Measurements from ENCODE around the gene PCDH9.
"Not testable (repeated sequence)": the region's sequence is repeated elsewhere in the genome, so short reads cannot be mapped to it uniquely, and the experiment has no call there.

PCDH9 gene

GRCh38 chr13:66634384-66634783 is 595.8 kb downstream of the PCDH9 start:
- H3K4me1 ChIP-seq (ENCODE audit: low read depth, poor library complexity, severe bottlenecking), result no peaks in the 10 kb centered on the region
- no peaks in the 10 kb centered on the region for H4K20me1 ChIP-seq (ENCODE audit: insufficient read depth)
- no peak for TF ChIP-seq CTCF (conservative IDR thresholded peaks at IDR 0.05; ENCODE audit: low read depth, low read length)
- H3K4me2 ChIP-seq, result no peak overlapping the region
- H3K27ac ChIP-seq, result no peak overlapping the region
- no peaks in the 10 kb centered on the region for H3K79me2 ChIP-seq (ENCODE audit: insufficient read depth, low read depth)
- no peak overlapping the region for H3K9ac ChIP-seq
- no peak overlapping the region for H3K4me3 ChIP-seq (IDR thresholded peaks at IDR 0.05; ENCODE audit: insufficient read depth, low read depth, low read length)
- no peaks in the 10 kb centered on the region for H3K27me3 ChIP-seq (ENCODE audit: insufficient read depth, low read depth)
- no peaks in the 10 kb centered on the region for H3K36me3 ChIP-seq (ENCODE audit: insufficient read depth)
- H2AFZ ChIP-seq (ENCODE audit: low read depth), result no peak overlapping the region

GRCh38 chr13:66627512-66627911 is 602.6 kb downstream of the PCDH9 start:
- no peak for TF ChIP-seq CTCF (conservative IDR thresholded peaks at IDR 0.05; ENCODE audit: low read depth, low read length)

GRCh38 chr13:66624302-66624701 is 605.8 kb downstream of the PCDH9 start:
- no peaks in the 10 kb centered on the region for H3K36me3 ChIP-seq (ENCODE audit: insufficient read depth)
- H3K4me3 ChIP-seq (IDR thresholded peaks at IDR 0.05; ENCODE audit: insufficient read depth, low read depth, low read length), result no peak overlapping the region
- no peak for TF ChIP-seq CTCF (conservative IDR thresholded peaks at IDR 0.05; ENCODE audit: low read depth, low read length)
- H4K20me1 ChIP-seq (ENCODE audit: insufficient read depth), result no peaks in the 10 kb centered on the region
- no peaks in the 10 kb centered on the region for H3K79me2 ChIP-seq (ENCODE audit: insufficient read depth, low read depth)
- no peak overlapping the region for H3K4me2 ChIP-seq
- H3K9ac ChIP-seq, result no peak overlapping the region
- no peak overlapping the region for H3K27ac ChIP-seq
- H3K4me1 ChIP-seq (ENCODE audit: low read depth, poor library complexity, severe bottlenecking), result no peaks in the 10 kb centered on the region
- no peak overlapping the region for H2AFZ ChIP-seq (ENCODE audit: low read depth)
- H3K27me3 ChIP-seq (ENCODE audit: insufficient read depth, low read depth), result no peaks in the 10 kb centered on the region

More at GRCh38 chr13:66627512-66627911, 602.6 kb downstream of the PCDH9 start:
- Histone ChIP-seq H3K9ac (no peak overlapping the region), H3K79me2 (ENCODE audit: insufficient read depth, low read depth) (no peaks in the 10 kb centered on the region), H3K4me1 (ENCODE audit: low read depth, poor library complexity, severe bottlenecking) (no peaks in the 10 kb centered on the region), H3K36me3 (ENCODE audit: insufficient read depth) (no peaks in the 10 kb centered on the region), H2AFZ (ENCODE audit: low read depth) (no peak overlapping the region), H3K4me3 (IDR thresholded peaks at IDR 0.05; ENCODE audit: insufficient read depth, low read depth, low read length) (no peak overlapping the region), H3K27me3 (ENCODE audit: insufficient read depth, low read depth) (no peaks in the 10 kb centered on the region), H3K4me2 (no peak overlapping the region), H4K20me1 (ENCODE audit: insufficient read depth) (no peaks in the 10 kb centered on the region), H3K27ac (no peak overlapping the region)

- no peaks in the 10 kb centered on the region for H3K79me2 ChIP-seq (ENCODE audit: insufficient read depth, low read depth)
- no peak overlapping the region for H3K27ac ChIP-seq
- H2AFZ ChIP-seq (ENCODE audit: low read depth), result no peak overlapping the region
- no peaks in the 10 kb centered on the region for H4K20me1 ChIP-seq (ENCODE audit: insufficient read depth)
- H3K36me3 ChIP-seq (ENCODE audit: insufficient read depth), result no peaks in the 10 kb centered on the region
- no peak for TF ChIP-seq CTCF (conservative IDR thresholded peaks at IDR 0.05; ENCODE audit: low read depth, low read length)
- H3K4me3 ChIP-seq (IDR thresholded peaks at IDR 0.05; ENCODE audit: insufficient read depth, low read depth, low read length), result no peak overlapping the region
- H3K4me1 ChIP-seq (ENCODE audit: low read depth, poor library complexity, severe bottlenecking), result no peaks in the 10 kb centered on the region
- no peak overlapping the region for H3K9ac ChIP-seq
- H3K27me3 ChIP-seq (ENCODE audit: insufficient read depth, low read depth), result no peaks in the 10 kb centered on the region
- H3K4me2 ChIP-seq, result no peak overlapping the region
These were observed 606.9 kb downstream of the PCDH9 start for GRCh38 chr13:66623129-66623820.

GRCh38 chr13:66621906-66622447 is 608.2 kb downstream of the PCDH9 start:
- H3K4me3 ChIP-seq (IDR thresholded peaks at IDR 0.05; ENCODE audit: insufficient read depth, low read depth, low read length); H3K36me3 ChIP-seq (ENCODE audit: insufficient read depth); H3K9ac ChIP-seq; H3K4me2 ChIP-seq; H3K79me2 ChIP-seq (ENCODE audit: insufficient read depth, low read depth); H3K27me3 ChIP-seq (ENCODE audit: insufficient read depth, low read depth); H3K27ac ChIP-seq; H3K4me1 ChIP-seq (ENCODE audit: low read depth, poor library complexity, severe bottlenecking); H4K20me1 ChIP-seq (ENCODE audit: insufficient read depth); H2AFZ ChIP-seq (ENCODE audit: low read depth): not testable (repeated sequence)

Data from KMS-11 (cell line).